DND-41 (cell line): ENCODE results near the gene FADS6.

ENCODE experiments used
- ATAC-seq: fragments of 200-7000 bp; cut with Tn5 transposase; 3 replicates; pipeline ENCODE4 v1.9.1; 2021; ENCODE audit warnings: low read depth; ENCODE audit not compliant: insufficient read depth
- DNase-seq: peaks from one replicate; pipeline ENCODE4 v3.0.0-alpha.2; 2020
- H2AFZ ChIP-seq: 2 replicates; pipeline ENCODE4 v1.6.0; 2012; ENCODE audit warnings: low read depth, low read length
- H3K27ac ChIP-seq: 2 replicates; pipeline ENCODE4 v1.5.1; 2012; ENCODE audit warnings: low read length, inconsistent platforms
- H3K27me3 ChIP-seq: fragments of 200-600 bp; sonication (generic); 2 replicates; pipeline ENCODE4 v1.6.0; 2012; ENCODE audit warnings: low read length, mild to moderate bottlenecking, inconsistent platforms; ENCODE audit not compliant: insufficient read depth, poor library complexity
- H3K36me3 ChIP-seq: 2 replicates; pipeline ENCODE4 v1.5.1; 2012; ENCODE audit warnings: low read length, inconsistent platforms; ENCODE audit not compliant: insufficient read depth
- H3K4me1 ChIP-seq: 2 replicates; pipeline ENCODE4 v1.5.1; 2012; ENCODE audit warnings: mild to moderate bottlenecking, low read length; ENCODE audit not compliant: insufficient read depth
- H3K4me2 ChIP-seq: 2 replicates; pipeline ENCODE4 v1.6.0; 2012; ENCODE audit warnings: mild to moderate bottlenecking, moderate library complexity, low read length, inconsistent platforms; ENCODE audit not compliant: insufficient read depth
- H3K4me3 ChIP-seq, 2 experiments: fragments of 200-600 bp in 1 of 2; shearing (Covaris generic) in 1 of 2; 2 replicates each; pipeline ENCODE4 v1.5.1; 2012 to 2016; ENCODE audit warnings: inconsistent platforms in 2 of 2, low read length in 2 of 2, mild to moderate bottlenecking in 2 of 2, low read depth in 1 of 2, moderate library complexity in 1 of 2
- H3K79me2 ChIP-seq: 2 replicates; pipeline ENCODE4 v1.6.0; 2012; ENCODE audit warnings: low read length, inconsistent platforms; ENCODE audit not compliant: insufficient read depth
- H3K9ac ChIP-seq: 2 replicates; pipeline ENCODE4 v1.6.0; 2012; ENCODE audit warnings: low read depth, mild to moderate bottlenecking, inconsistent platforms, low read length, moderate library complexity
- H3K9me3 ChIP-seq: 2 replicates; pipeline ENCODE4 v1.5.1; 2012; ENCODE audit warnings: low read length, moderate library complexity, mild to moderate bottlenecking, inconsistent platforms; ENCODE audit not compliant: insufficient read depth, severe bottlenecking
- H4K20me1 ChIP-seq: 2 replicates; pipeline ENCODE4 v1.6.0; 2012; ENCODE audit warnings: low read length; ENCODE audit not compliant: insufficient read depth
- EZH2 ChIP-seq: IDR thresholded peaks from 3 replicates; pipeline ENCODE4 v1.6.1; 2012; ENCODE audit warnings: borderline replicate concordance, low read depth, mild to moderate bottlenecking, moderate library complexity, low read length, inconsistent platforms; ENCODE audit not compliant: severe bottlenecking
- TF ChIP-seq, protein P1 (sequence below): IDR thresholded peaks from 2 replicates; pipeline ENCODE4 v1.5.1; 2012; ENCODE audit warnings: borderline replicate concordance, low read length, moderate library complexity, mild to moderate bottlenecking; ENCODE audit not compliant: poor library complexity, severe bottlenecking; ENCODE audit errors: extremely low read depth

The FADS6 gene

DNA sequence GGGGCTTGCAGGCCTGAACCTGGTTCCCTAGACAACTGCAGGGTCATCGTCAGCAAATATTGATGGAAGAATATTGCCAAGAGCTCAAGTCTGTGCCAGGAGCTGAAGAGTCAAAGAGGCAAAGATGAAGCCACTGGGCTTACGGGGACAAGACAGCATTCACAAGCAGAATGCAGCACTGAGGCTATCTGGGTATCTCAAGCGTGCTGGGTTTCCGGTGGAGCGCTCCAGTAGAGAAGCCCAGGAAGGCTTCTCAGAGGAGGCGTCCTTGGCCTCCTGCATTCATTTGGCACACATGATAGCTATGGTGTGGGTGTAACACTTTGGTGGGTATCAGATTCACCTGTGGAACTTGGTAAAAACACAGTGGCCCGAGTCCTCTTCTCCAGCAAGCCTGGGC, 2.9 kb downstream of the FADS6 start:
- no peak overlapping the region for H3K9ac ChIP-seq
- H3K27ac ChIP-seq, result no peak overlapping the region
- H3K27me3 ChIP-seq, result no peaks in the 10 kb centered on the region
- H3K79me2 ChIP-seq, result no peaks in the 10 kb centered on the region
- H3K4me2 ChIP-seq, result no peak overlapping the region
- H3K36me3 ChIP-seq, result no peaks in the 10 kb centered on the region
- ATAC-seq (no peak), DNase-seq (no peak)
- H4K20me1 ChIP-seq, result no peaks in the 10 kb centered on the region
- H2AFZ ChIP-seq, result no peak overlapping the region
- H3K4me1 ChIP-seq, result no peaks in the 10 kb centered on the region
- no peak for TF ChIP-seq EZH2
- TF ChIP-seq, protein P1, sequence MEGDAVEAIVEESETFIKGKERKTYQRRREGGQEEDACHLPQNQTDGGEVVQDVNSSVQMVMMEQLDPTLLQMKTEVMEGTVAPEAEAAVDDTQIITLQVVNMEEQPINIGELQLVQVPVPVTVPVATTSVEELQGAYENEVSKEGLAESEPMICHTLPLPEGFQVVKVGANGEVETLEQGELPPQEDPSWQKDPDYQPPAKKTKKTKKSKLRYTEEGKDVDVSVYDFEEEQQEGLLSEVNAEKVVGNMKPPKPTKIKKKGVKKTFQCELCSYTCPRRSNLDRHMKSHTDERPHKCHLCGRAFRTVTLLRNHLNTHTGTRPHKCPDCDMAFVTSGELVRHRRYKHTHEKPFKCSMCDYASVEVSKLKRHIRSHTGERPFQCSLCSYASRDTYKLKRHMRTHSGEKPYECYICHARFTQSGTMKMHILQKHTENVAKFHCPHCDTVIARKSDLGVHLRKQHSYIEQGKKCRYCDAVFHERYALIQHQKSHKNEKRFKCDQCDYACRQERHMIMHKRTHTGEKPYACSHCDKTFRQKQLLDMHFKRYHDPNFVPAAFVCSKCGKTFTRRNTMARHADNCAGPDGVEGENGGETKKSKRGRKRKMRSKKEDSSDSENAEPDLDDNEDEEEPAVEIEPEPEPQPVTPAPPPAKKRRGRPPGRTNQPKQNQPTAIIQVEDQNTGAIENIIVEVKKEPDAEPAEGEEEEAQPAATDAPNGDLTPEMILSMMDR, result no peak
- no peak overlapping the region for H3K4me3 ChIP-seq
- H3K9me3 ChIP-seq, result no peaks in the 10 kb centered on the region

DNA sequence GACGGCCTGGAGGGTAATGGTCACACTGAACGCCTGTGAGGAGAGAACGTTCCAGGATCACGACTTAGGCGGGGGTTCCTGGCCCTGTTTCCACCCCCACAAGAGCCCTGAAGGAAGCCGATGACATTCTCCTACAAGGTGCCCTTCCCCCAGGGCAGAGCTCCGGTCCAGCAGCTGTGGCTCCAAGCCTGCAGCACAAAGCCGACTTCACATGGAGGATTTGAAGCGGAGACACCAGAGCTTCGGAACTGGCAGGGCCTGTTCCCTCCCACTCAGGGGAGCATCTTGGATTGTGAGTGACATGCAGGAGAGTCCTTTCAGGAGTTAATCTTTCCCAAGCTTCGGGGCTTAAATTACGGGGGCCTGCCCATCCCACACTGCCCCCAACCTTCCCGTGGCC, 5.0 kb downstream of the FADS6 start:
- Histone ChIP-seq H3K79me2 (no peaks in the 10 kb centered on the region), H3K9ac (no peak overlapping the region), H3K27me3 (no peaks in the 10 kb centered on the region), H3K27ac (no peak overlapping the region), H3K9me3 (no peaks in the 10 kb centered on the region), H3K4me3 (no peak overlapping the region), H3K4me2 (no peak overlapping the region), H3K4me1 (no peaks in the 10 kb centered on the region), H3K36me3 (no peaks in the 10 kb centered on the region), H4K20me1 (no peaks in the 10 kb centered on the region), H2AFZ (no peak overlapping the region)
- no peak for DNase-seq
- no peak for ATAC-seq
- TF ChIP-seq, protein P1, result no peak
- TF ChIP-seq EZH2, result no peak

DNA sequence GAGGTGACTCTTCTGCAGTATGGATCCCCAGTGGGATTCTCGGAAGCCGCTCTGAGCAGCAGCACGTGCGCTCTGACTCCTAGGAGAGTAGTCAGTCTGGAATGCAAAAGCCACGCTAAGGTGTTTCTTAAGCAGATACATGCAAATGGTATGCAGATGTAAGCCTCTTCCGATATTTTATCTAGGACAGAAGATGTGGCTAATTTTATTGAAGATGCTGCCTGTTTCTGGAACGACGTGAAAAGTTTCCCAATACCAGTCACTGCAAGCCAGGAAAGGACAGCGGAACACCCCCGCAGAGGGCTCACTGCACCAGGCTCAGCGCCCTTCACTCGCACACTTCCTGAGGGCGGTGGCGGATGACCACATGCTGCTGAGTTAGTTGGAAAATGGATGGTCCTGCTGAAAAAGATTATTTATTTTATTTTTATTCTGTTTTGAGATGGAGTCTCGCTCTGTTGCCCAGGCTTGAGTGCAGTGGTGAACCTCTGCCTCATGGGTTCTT, 10.1 kb downstream of the FADS6 start:
- H3K79me2 ChIP-seq, result no peaks in the 10 kb centered on the region
- ATAC-seq (no peak), DNase-seq (no peak)
- H4K20me1 ChIP-seq, result peaks cover 5% of the 10 kb centered on the region; the same call in 1 of the 2 replicates
- H3K9ac ChIP-seq, result no peak overlapping the region
- H3K27me3 ChIP-seq, result peaks cover 6% of the 10 kb centered on the region
- H3K27ac ChIP-seq, result no peak overlapping the region
- TF ChIP-seq EZH2, result no peak
- TF ChIP-seq, protein P1, result no peak
- H3K36me3 ChIP-seq, result no peaks in the 10 kb centered on the region
- H2AFZ ChIP-seq, result no peak overlapping the region
- no peak overlapping the region for H3K4me3 ChIP-seq
- H3K4me1 ChIP-seq, result no peaks in the 10 kb centered on the region
- no peak overlapping the region for H3K4me2 ChIP-seq
- no peaks in the 10 kb centered on the region for H3K9me3 ChIP-seq
